ENCODE data around the gene TPPP2. TPM values are rescaled to one million over a fixed set of nuclear protein-coding genes. Genes with fewer than 3 reads are reported as not detected.

Gene TPPP2
- total and polyA plus RNA-seq, 10 of the 15 experiments (the other 5 are each of a cell fraction or from before 2014, with no cell fraction given) = not detected

- TF ChIP-seq MLLT1 (IDR thresholded peaks at IDR 0.05) = no peak
- no peak for TF ChIP-seq POLR2AphosphoS5 (IDR thresholded peaks at IDR 0.05; ENCODE audit: low read length)
- TF ChIP-seq ZBTB4 (CRISPR knock-in tag; IDR thresholded peaks at IDR 0.05) = no peak
- no peak for TF ChIP-seq BCL11A (IDR thresholded peaks at IDR 0.05; ENCODE audit: low read depth, low read length)
- TF ChIP-seq PAX8 (IDR thresholded peaks at IDR 0.05) = no peak
- no peak for TF ChIP-seq MEF2A (IDR thresholded peaks at IDR 0.05; ENCODE audit: insufficient read depth, low read depth, low read length)
Measured at GRCh38 chr14:21018781-21019180, 11.2 kb upstream of the TPPP2 start (continued).

- FAIRE-seq = no peak
- POLR2A ChIA-PET = interaction anchor here (0.6 to 0.7 kb wide), 2 partner anchors 16 to 29 kb away, joined by 4 to 9 read pairs; no protein-coding TSS in a partner anchor
- TF ChIP-seq HDAC2 (IDR thresholded peaks at IDR 0.05) = no peak
- no peak for TF ChIP-seq ATF7 (IDR thresholded peaks at IDR 0.05; ENCODE audit: low read depth)
- no peak for TF ChIP-seq MAX (IDR thresholded peaks at IDR 0.05; ENCODE audit: low read depth, low read length)
- no peak for TF ChIP-seq CUX1 (IDR thresholded peaks at IDR 0.05; ENCODE audit: insufficient replicate concordance, low read depth, low read length)
- TF ChIP-seq SIX5 (IDR thresholded peaks at IDR 0.05; ENCODE audit: low read depth, low read length, severe bottlenecking) = no peak
- no peak for TF ChIP-seq FOS (IDR thresholded peaks at IDR 0.05; ENCODE audit: borderline replicate concordance, extremely low read depth, insufficient read length)
- no peak for TF ChIP-seq TAF1 (IDR thresholded peaks at IDR 0.05; ENCODE audit: borderline replicate concordance, low read depth, low read length)
Measured at GRCh38 chr14:21019366-21019765, 10.7 kb upstream of the TPPP2 start.

More at GRCh38 chr14:21019366-21019765, 10.7 kb upstream of the TPPP2 start:
- 8% methylated on average over 1 of the region's 1 CpG for WGBS (ENCODE audit: insufficient coverage, insufficient replicate concordance, low lambda C conversion rate, missing lambda C conversion rate)
- in situ Hi-C loops (cut with MboI) = loop anchor here (5.0 kb wide), 1 partner anchor 83 kb away; the partner anchor contains the start of gene TMEM253
- Histone ChIP-seq H3K4me1 (ENCODE audit: control insufficient read depth, insufficient read depth, low read length) (peaks cover under 1% of the 10 kb centered on the region; the same call in 1 of the 2 replicates), H3K9me3 (replicated peaks; ENCODE audit: control insufficient read depth, insufficient read depth, low read length) (no peaks in the 10 kb centered on the region), H3K27me3 (replicated peaks in 1 of 2; ENCODE audit: control insufficient read depth in 2 of 2, insufficient read depth in 2 of 2, low read length in 1 of 2) (peaks cover 11 to 15% of the 10 kb centered on the region in 2 experiments), H2AFZ (ENCODE audit: control insufficient read depth, low read depth, low read length) (no peak overlapping the region), H4K20me1 (ENCODE audit: control insufficient read depth, insufficient read depth) (no peaks in the 10 kb centered on the region), H3K27ac (ENCODE audit: control insufficient read depth, insufficient read depth) (no peak overlapping the region), H3K4me3 (no peak overlapping the region), H3K36me3 (ENCODE audit: control insufficient read depth in 2 of 2, insufficient read depth in 2 of 2, low read length in 1 of 2) (no peaks in the 10 kb centered on the region), H3K4me2 (ENCODE audit: control insufficient read depth, insufficient read depth) (no peak overlapping the region), H3K79me2 (ENCODE audit: control insufficient read depth, insufficient read depth, low read length) (no peaks in the 10 kb centered on the region), H3K9ac (ENCODE audit: control insufficient read depth, insufficient read depth, low read length) (no peak overlapping the region)
- DNase-seq (ENCODE audit: low read depth, low spot score) (no peak), ATAC-seq (no peak)
- ChIA-PET RAD21 (ENCODE audit: unreplicated experiment) (interaction anchor here (1.1 to 1.2 kb wide), 2 partner anchors 17 to 86 kb away, joined by 3 to 4 read pairs; no protein-coding TSS in a partner anchor), CTCF (interaction anchor here (1.2 to 10.7 kb wide), 4 partner anchors 14 to 85 kb away, joined by 3 to 253 read pairs (median 4); partner anchors contain the start of gene TMEM253), SMC1A (ENCODE audit: uncharacterized antibody, unreplicated experiment) (interaction anchor here (1.4 to 2.2 kb wide), 2 partner anchors 21 to 86 kb away, joined by 4 to 11 read pairs; no protein-coding TSS in a partner anchor)
- intact Hi-C loops (cut with micrococcal nuclease; ENCODE audit: unreplicated experiment) = no loop called here
- no TSS peak for BruUV-seq (replicated peaks)

Measured in GM12878 (cell line).